ENCODE results near the gene CPLANE2.
"Not testable (repeated sequence)": the region's sequence is repeated elsewhere in the genome, so short reads cannot be mapped to it uniquely, and the experiment has no call there.

Gene CPLANE2

DNA sequence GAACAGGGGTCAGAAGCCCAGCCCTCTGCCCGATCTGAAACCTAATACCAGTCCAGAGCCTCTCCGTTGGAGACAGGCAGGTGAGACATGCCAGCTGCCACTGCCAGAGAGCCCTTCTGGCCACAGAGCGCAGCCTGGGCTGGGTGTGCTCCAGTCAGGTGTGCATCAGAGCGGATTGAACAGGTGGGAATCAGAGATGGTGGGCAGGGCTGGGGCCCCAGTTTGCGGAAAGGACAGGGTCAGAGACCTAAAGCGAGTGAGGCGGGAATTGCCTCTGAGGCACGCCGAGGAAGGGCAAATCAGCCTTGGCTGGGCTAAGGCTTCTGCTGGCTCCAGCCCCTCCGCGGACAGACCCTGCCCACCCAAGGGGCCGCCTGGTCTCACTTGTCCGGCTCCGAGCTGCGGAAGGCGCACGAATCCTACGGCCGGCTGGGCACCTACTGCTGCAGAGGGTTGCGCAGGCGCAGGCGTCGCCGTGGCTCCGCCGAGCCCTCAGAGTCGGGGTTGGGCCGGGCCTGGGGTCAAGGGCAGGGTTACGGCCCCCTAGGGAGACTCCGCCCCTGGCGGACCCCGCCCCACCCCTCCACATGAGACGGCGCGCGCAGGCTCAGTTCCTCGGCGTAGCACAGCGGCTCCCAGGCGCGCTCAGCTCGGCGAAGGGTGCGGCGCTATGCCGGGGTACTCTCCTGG lies 10.3 kb downstream of the CPLANE2 start:
- DNase-seq: no peak

DNA sequence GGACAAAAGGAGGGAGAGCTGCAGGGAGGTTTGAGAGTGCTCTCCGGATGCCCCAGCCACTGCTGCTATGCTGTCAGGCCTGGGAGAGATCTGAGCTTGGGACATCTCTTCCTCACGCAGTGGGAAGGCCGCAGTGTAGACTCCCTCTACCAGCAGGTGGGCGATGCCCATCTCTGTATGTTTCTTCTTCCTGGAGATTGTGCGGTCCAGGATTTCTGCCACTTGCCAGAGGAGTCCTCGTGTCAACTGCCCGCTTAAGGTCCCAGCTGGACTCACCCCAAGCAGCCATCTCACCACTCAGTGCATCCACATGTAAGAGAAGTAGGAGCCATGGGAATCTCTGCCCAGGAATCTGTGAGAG lies 10.9 kb downstream of the CPLANE2 start:
- DNase-seq: no peak

DNA sequence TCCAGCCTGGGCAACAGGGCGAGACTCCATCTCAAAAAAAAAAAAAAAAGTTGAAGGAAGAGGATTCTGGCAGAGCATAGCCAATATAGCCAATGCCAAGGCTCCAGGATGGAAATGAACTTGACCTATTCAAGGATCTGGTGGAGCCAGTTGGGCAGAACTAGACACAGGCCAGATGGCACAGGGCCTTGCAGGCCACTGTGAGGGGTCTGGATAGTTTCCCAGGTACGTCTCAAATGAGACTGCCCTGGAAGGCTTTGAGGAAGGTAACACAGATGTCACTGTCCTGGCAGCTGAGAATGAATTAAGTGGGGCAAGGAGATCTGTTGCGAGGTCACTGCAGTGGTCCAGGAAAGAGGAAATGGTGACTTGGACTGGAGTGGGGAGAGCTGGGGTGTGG lies 12.5 kb downstream of the CPLANE2 start:
- DNase-seq: no peak

DNA sequence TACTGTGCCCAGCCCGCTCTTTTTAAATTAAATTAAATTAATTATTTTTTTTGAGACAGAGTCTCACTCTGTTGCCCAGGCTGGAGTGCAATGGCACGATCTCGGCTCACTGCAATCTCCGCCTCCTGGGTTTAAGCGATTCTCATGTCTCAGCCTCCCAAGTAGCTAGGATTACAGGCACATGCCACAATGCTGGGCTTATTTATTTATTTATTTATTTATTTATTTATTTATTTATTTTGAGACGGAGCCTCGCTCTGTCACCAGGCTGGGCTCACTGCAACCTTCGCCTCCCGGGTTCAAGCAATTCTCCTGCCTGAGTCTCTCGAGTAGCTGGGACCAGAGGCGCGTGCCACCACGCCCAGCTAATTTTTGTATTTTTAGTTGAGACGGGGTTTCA lies 14.3 kb downstream of the CPLANE2 start:
- DNase-seq: not testable (repeated sequence)

DNA sequence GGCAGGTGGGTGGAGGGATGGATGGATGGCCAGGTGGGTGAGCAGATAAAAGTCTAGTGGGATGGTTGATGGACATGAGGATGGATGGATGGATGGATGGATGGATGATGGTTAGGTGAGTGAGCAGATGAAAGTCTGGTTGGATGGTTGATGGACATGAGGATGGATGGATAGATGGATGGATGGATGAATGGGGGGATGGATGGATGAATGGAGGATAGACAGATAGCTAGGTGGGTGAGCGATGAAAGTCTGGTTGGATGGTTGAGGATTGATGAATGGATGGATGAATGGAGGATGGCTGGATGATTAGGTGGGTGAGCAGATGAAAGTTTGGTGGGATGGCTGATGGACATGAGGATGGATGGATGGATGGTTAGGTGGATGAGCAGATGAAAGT lies 15.5 kb downstream of the CPLANE2 start:
- DNase-seq: no peak

DNA sequence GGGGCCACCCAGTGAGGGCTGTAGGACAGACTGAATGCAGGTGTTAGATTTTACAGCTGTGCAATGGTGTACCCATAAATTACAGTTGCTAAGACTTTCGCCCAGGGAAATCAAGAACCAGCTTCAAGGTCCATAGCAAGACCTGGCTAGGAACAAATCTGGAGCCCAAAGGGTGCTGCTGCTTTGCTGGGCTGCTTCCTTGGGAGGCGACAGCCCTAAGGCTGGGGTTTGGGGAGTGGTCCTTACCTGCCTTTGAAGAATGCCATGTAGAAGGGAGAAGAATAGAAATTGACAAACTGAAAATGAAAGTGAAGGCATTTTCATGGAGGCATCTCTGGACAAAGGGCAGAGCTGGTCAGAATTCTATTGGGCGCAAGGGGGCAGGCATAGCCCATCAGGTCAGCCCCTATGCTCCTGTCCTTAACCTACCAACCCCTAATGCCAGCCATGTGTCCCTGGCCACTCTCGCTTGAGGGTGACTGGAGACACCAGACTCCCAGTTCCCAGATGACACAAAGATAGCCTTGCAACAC lies 16.9 kb downstream of the CPLANE2 start:
- DNase-seq: no peak

DNA sequence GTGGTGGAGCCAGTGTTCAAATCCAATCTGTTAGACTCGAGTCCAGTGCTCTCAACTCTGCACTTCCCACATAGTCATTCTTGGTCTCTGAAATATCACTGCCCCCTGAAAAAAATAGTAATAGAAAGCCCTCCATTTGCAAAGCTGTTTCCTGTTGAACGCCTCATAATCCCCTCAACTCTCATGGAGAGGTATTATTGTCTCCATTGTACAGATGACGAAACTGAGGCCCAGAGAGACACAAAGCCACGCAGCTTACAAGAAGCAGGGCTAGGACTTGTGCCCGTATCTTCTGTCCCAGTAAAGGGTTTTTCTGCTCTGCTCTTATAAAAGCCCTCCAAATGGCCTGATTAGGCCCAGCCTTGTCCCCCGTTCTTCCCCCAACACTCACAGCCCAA lies 18.3 kb downstream of the CPLANE2 start:
- DNase-seq: no peak

DNA sequence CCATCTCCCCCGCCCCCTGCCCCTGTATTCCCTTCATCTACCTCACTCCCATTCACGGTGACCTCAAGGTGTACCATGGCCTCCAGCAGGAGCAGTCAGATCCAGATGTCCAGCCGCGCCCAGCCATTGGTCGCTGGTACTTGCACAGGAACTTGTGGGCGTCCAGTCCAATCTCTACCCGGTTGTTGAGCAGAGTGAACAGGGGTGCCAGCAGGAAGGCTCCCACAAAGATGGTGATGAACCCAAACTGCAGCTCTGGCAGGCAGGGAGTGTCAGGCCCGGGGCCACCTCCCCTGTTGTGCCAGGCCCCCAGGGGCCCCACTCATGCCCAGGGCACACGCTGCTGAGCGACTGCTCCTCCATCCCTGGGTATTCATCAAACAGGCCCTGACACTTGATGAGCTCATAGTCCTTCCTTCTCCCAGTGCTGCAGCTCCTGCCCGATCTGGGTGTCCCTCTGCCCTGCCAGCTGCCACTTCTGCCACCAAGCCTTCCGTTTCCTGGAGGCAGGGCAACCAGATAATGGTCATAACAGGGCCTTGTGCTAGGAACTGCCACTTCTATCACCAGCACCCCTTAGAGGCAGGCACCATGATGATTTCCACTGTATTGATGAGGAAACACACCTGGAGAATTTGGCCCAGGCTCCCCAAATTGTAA lies 18.8 kb downstream of the CPLANE2 start:
- no peak for DNase-seq

DNA sequence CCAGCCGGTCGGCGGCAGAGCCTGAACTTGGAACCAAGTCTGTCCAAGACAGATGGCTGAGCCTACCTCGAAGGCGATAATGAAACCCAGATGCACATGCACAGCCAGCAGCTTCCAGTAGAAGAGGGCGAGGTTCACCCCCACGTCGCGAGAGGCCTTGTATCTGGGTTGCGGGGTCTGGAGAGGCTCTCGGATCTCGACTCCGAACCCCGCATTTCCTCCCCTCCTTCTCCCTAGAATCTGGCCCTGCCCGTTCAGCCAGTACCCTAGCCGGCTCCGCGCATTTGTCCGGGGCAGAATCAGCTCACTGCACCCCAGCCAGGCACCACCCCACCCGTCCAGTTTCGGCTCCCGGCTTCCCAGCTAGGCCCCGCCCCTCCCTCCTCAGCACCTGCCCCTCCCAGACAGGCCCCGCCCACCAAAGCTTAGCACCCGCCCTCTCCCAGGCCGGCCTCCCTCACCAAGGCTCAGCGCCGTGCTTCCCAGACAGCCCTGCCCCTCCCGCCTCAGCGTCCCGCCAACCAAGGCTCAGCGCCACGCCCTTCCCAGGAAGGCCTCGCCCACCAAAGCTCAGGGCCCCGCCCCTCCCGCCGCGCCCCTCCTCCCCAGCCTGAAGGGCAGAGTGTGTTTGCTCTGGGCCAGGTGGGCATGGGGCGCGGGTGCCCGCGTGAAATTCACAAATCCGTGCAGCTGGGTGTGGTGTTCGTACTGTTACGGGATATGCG lies 19.8 kb downstream of the CPLANE2 start:
- peak; percentile 58 for DNase-seq

DNA sequence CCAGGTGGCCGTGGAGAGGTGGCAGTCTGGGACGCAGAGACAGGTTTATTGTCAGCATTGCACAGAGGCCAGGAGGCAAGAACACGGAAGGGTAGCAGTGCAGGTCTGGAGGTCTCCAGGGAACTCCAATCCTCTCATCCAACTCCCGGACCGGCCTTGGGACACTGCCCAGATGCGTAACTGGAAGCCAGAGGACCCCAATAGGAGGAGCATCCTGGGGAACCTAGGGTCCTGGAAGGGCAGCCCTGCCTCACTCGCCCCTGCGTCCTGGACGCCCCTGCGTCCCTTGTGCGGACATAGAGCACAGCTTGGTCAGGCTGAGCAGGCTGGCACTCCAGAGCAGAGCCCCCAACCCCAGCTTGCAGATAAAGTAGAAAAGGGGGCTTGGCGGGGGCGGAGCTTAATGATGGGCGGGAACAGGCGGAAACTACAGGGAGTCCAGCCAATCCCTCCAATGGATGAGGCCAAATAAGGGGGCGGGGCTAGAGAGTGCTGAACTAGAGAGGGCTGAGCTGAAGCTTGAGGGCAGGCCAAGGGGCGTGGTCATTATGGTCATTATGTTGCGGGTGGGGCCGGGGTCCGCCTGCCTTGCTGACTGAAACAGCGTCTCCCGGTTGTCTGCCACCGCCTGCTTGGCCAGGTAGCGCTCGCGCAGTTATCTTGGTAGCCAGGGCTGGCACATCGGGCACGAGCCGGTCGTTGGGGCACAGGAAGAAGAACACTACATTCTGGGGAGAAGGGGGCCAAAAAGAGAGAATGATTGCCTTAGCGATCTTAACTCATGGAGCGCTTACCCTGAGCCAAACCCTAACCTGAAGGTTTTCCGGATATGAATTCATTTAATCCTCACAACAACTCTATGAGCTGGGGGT lies 20.9 kb downstream of the CPLANE2 start:
- no peak for DNase-seq

DNA sequence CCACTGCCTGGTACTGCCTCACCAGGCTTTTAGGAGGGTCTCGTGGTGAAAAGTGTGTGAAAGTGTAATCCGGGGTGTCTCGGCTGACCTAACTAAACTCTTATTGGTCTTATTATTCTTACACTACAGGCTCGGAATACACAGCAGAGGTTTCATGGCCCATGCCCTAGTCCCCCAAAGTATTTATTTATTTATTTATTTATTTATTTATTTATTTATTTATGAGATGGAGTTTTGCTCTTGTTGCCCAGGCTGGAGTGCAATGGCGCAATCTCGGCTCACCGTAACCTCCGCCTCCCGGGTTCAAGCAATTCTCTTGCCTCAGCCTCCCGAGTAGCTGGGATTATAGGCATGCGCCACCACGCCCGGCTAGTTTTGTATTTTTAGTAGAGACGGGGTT lies 21.7 kb downstream of the CPLANE2 start:
- DNase-seq: not testable (repeated sequence)

DNA sequence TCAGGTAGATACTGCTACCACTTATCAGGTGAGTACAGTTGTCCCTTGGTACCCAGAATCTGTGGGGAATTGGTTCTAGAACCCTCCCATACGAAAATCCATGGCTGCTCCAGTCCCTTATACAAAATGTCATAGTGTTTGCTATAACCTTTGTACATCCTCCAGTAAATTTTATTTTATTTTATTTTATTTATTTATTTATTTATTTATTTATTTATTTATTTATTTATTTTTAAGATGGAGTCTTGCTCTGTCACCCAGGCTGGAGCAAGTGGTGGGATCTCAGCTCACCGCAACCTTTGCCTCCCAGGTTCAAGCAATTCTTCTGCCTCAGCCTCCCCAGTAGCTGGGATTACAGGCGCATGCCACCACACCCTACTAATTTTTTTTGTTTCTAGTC lies 23.4 kb downstream of the CPLANE2 start:
- not testable (repeated sequence) for DNase-seq

DNA sequence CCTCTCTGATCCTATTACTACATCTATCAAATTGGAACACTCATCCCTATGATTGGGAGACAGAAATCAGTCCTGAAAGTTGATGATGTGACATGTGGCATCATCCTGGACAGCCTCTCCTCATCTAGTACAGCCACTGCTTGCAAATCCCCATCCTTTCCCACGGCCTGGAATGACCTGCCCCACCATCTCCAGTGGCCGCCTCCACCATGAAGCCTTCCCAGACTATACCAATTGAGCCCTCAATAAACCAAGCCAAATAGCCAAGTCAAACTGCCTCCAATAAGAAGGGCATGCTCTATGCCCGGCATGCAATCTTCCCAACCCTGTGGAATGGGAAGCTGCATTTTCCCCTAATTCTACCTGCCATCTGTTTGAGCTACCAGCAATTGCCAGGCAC lies 24.0 kb downstream of the CPLANE2 start:
- DNase-seq: no peak

DNA sequence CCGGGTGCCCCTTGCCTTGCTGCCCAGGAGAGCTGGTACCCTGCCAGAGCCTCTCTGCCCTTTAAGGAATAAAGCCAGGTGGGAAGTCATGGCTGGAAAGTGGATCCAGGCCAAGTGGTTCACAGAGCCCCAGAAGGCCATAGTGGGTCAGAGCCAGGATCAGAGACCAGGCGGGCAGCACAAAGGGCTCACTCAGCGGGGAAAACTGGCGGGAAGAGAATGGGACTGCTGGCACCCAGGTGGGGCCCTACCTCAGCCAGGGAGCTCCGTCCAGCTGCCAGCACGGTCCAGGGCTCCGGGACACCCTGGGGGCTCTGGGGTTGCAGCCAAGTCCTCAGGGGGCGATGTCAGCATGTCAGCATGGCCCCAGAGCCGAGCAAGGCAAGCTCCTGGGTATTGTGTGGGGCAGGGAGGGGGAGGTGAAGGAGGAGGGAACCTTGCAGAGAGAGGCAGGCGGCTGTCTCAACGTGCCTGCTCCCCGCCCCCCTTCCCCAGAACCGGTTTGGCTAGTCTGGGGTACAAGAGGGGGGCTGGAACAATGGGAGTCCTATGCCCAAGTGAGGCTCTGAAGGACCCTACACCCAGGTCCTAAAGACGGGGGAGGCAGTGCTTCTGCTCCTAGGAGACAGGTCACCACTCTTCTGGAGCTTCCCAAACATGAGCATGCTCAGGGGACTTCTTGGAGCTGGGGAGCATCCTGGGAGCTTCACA lies 24.6 kb downstream of the CPLANE2 start, which contains the start of gene ARHGEF19:
ARHGEF19 (minus strand) TSS at position 402 of the 711 bp plus-strand sequence. CDS start 3,598 bp downstream, outside the sequence.
- DNase-seq: no peak

DNA sequence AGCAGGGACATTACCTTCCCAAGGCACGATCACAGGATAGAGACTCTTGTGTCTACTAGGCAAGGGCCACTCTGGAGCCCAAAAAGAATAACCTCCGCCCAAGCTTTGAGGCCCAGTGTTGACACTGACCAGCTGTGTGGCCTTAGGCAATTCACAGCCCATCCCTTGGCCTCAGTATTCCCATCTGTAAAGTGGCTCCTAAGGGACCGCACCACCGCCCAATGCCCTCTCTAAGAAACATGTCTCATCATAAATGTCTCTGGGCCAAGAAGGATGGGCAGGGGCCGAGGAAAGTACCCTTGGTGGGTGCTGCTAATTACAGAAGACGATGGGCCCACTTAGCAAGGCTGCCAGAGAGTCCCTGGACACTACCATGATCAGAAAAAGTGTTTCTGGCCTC lies 25.2 kb downstream of the CPLANE2 start:
- no peak for DNase-seq

DNA sequence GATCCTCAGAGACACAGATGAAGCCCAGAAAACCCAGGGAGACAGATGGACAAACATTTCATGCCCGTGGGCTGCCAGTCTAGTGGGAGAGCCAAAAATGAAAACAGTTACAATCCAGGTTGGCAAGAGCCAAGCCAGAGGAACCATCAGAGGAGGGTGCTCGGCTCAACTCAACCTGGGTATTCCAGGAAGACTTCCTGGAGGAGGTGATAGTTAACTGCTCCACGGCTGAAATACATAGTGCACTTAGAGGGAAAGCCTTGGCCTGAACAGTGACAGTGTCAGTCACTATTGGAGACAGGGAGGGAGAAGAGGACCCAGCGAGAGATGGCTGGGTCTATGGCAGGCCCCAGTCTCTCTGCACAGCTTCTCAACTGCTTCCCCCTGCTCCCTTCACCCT lies 26.4 kb downstream of the CPLANE2 start:
- DNase-seq: no peak

DNA sequence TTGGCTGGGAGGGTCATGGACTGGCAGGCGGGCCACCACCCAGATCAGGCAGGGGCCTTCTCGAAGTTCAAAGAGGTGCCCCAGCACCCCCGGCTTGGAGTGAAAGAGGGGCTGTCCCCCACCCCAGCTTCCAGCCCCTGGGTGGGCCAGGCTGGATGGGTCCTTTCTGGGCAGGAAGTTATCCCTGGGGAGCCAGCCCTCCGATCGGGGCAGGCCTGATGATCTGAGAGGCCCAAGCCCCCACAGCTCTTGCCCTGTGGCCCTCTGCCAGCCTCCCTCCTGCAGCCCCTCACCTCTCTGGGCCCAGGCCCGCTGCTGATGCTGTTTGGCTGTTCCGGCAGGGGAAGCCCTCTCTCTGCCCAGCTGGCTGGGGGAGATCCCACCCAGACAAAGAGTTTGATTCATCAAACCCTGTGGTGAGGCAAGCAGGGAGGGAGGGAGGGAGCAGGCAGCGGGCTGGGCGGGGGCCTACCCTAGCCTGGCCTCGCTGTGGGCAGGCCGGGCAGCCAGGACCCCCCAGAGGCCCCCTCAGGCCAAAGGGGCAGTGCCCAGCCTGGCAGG lies 27.1 kb downstream of the CPLANE2 start:
- no peak for DNase-seq

DNA sequence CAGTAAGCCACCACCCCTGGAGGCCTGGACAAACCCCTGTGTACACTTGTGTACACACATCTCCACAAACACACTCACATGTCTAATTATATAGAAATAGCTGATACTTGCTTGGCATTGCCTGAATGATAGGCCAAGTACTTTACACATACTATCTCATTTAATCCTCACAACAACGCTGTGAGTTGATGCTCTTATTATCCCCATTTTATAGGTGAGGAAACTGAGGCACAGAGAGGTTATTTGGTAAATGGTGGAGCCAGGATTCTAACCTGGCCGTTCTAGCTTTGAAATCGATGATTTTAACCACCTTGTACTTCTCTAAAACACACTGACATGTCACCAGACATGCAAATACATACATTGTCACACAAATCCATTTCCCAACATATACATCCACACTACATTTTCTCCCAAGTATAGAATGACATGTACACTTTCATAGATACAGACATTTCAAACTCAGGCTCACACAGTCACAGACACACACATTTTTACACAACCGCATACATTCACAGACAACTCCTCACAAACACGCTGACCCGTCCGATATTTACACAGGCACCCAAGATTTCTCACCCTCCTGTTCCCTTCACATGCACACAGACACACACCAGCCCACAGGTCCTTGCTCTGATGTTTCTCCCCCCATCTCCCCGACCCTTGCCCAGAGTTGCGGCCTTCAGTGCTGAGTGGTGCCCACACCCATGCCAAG lies 27.7 kb downstream of the CPLANE2 start:
- DNase-seq: no peak

DNA sequence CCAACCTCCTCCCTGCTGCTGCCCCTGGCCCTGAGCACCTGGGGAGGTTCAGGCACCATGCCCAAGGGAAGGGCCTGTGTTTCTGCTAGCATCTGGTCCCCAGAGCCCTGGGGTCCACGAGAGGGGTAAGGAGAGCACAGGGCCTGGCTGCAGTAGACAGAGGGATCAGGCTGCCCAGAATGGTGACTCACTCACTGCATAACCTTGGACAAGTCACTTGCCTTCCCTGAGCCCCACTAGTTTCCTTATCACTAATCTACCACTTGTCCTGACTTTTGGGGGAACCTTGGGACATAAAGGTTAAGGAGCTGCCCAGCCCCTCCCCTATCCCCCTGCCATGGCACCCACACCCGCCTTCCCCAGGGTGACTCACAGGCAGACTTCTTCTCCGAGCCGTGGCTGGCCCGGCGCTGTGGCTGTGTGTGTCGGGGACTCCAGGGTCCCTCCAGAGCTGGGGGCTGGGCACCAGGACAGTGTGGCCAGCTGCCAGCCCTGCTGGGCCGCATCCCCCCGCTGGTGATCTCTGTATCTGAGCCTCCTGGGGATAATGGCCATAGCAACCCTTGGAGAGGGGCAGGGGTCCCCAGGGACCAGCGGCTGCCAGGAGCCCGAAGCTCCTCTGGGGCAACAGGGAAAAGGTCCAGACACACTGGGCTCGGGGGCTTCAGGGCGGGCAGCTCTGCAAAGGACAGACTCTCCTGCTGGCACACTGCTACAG lies 28.6 kb downstream of the CPLANE2 start:
- DNase-seq: no peak
